ENCODE data around the gene NRIP3.

GRCh38 chr11:9013373-9013772, 9.6 kb upstream of the NRIP3 start:
- TF ChIP-seq, protein P1, sequence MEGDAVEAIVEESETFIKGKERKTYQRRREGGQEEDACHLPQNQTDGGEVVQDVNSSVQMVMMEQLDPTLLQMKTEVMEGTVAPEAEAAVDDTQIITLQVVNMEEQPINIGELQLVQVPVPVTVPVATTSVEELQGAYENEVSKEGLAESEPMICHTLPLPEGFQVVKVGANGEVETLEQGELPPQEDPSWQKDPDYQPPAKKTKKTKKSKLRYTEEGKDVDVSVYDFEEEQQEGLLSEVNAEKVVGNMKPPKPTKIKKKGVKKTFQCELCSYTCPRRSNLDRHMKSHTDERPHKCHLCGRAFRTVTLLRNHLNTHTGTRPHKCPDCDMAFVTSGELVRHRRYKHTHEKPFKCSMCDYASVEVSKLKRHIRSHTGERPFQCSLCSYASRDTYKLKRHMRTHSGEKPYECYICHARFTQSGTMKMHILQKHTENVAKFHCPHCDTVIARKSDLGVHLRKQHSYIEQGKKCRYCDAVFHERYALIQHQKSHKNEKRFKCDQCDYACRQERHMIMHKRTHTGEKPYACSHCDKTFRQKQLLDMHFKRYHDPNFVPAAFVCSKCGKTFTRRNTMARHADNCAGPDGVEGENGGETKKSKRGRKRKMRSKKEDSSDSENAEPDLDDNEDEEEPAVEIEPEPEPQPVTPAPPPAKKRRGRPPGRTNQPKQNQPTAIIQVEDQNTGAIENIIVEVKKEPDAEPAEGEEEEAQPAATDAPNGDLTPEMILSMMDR (IDR thresholded peaks at IDR 0.05), result no peak
- no peak for TF ChIP-seq POLR2A (IDR thresholded peaks at IDR 0.05)

Data from prostate gland (tissue), 2 donors.